CD8-positive, alpha-beta memory T cell (primary cell): Measurements from ENCODE around the gene HSPA4. TPM values are rescaled to one million over a fixed set of nuclear protein-coding genes. Genes with fewer than 3 reads are reported as not detected.
A peak's percentile ranks its signal among the peaks of the same experiment; 100 is the strongest.

Experiments used
- CTCF ChIA-PET: fragments of 350-600 bp; sonication (Branson Sonifier 250); formaldehyde crosslinking; loops from one replicate; lab custom pipeline; 2021; ENCODE audit warnings: antibody characterized with exemption; lab: Charles Lee
- POLR2A ChIA-PET: fragments of 350-600 bp; sonication (Branson Sonifier 250); formaldehyde crosslinking; loops from one replicate; lab custom pipeline; 2021; ENCODE audit warnings: antibody characterized with exemption; lab: Charles Lee
- DNase-seq, 5 donors: peaks; one replicate each; pipeline versions ENCODE4 v3.0.0 to v3.0.0-alpha.2; 2020 to 2022; ENCODE audit warnings: mixed read lengths in 1 of 5
- H3K27ac ChIP-seq: one replicate; pipeline ENCODE4 v1.7.0; 2013; ENCODE audit warnings: low read depth, mild to moderate bottlenecking, low read length, moderate library complexity
- H3K27me3 ChIP-seq: 2 replicates; pipeline ENCODE4 v1.7.0; 2013; ENCODE audit warnings: low read length, mild to moderate bottlenecking; ENCODE audit not compliant: insufficient read depth, poor library complexity, severe bottlenecking
- H3K36me3 ChIP-seq: 2 replicates; pipeline ENCODE4 v1.7.0; 2013; ENCODE audit warnings: mild to moderate bottlenecking, low read length, moderate library complexity; ENCODE audit not compliant: insufficient read depth
- H3K4me1 ChIP-seq: 2 replicates; pipeline ENCODE4 v1.7.0; 2013; ENCODE audit warnings: mild to moderate bottlenecking, low read length, moderate library complexity; ENCODE audit not compliant: insufficient read depth
- H3K4me3 ChIP-seq: 2 replicates; pipeline ENCODE4 v1.7.0; 2013; ENCODE audit warnings: mild to moderate bottlenecking, low read length
- H3K9me3 ChIP-seq: 2 replicates; pipeline ENCODE4 v1.7.0; 2013; ENCODE audit warnings: mild to moderate bottlenecking, low read length
- H3K27ac Mint-ChIP-seq, 8 donors: one replicate each; pipeline ENCODE4 v1.8.0; 2020 to 2021; ENCODE audit warnings: mixed read lengths in 8 of 8, mild to moderate bottlenecking in 6 of 8, inconsistent platforms in 3 of 8, moderate library complexity in 3 of 8
- H3K27me3 Mint-ChIP-seq, 2 donors: one replicate each; pipeline ENCODE4 v1.8.0; 2020 to 2021; ENCODE audit warnings: mixed read lengths in 2 of 2, mild to moderate bottlenecking in 1 of 2, moderate library complexity in 1 of 2
- H3K36me3 Mint-ChIP-seq, 3 donors: one replicate each; pipeline ENCODE4 v1.8.0; 2020 to 2021; ENCODE audit warnings: mixed read lengths in 3 of 3, inconsistent platforms in 1 of 3, mild to moderate bottlenecking in 1 of 3
- H3K4me1 Mint-ChIP-seq, 3 donors: one replicate each; pipeline ENCODE4 v1.8.0; 2020 to 2021; ENCODE audit warnings: mixed read lengths in 3 of 3, inconsistent platforms in 1 of 3, mild to moderate bottlenecking in 1 of 3
- H3K4me3 Mint-ChIP-seq, 7 donors: one replicate each; pipeline ENCODE4 v1.8.0; 2020 to 2021; ENCODE audit warnings: mixed read lengths in 7 of 7, mild to moderate bottlenecking in 6 of 7, moderate library complexity in 4 of 7, inconsistent platforms in 2 of 7
- H3K9me3 Mint-ChIP-seq, 5 donors: one replicate each; pipeline ENCODE4 v1.8.0; 2020 to 2022; ENCODE audit warnings: mixed read lengths in 5 of 5, mild to moderate bottlenecking in 3 of 5, moderate library complexity in 2 of 5, inconsistent platforms in 1 of 5
- polyA plus RNA-seq: library from polyadenylated mRNA; unstranded; fragments of 300-500 nt; fragmentation: Illumina TruSeq; gene quantifications from one replicate; pipeline ENCODE4 v1.2.3, GENCODE V29; 2021
- total RNA-seq, 2 experiments: library from RNA; stranded (reverse); gene quantifications; one replicate each; pipeline ENCODE4 v1.2.3, GENCODE V29; 2021

The HSPA4 gene
- total and polyA plus RNA-seq, 3 experiments from 2014 or later: 39.8 to 244 (median 236) TPM

GRCh38 chr5:133051061-133051541, 712 bp upstream of the HSPA4 start:
- Mint-ChIP-seq H3K36me3 (peaks cover 0 to 25% (median 0%) of the 10 kb centered on the region in 3 donors), H3K27ac (peak overlapping the region; percentile 99 to 100 (median 100)), H3K27me3 (no peaks in the 10 kb centered on the region), H3K4me1 (peaks cover 39 to 61% (median 60%) of the 10 kb centered on the region in 3 donors), H3K4me3 (peak overlapping the region; percentile 96 to 99 (median 98)), H3K9me3 (no peaks in the 10 kb centered on the region)
- Histone ChIP-seq H3K4me1 (peaks cover 22% of the 10 kb centered on the region), H3K27ac (peak overlapping the region; percentile 98), H3K36me3 (no peaks in the 10 kb centered on the region), H3K27me3 (no peaks in the 10 kb centered on the region), H3K4me3 (peak overlapping the region; percentile 76), H3K9me3 (no peaks in the 10 kb centered on the region)
- DNase-seq: no peak
- POLR2A ChIA-PET: interaction anchor here (0.6 to 2.1 kb wide), 8 partner anchors 21 to 773 kb away, joined by 3 to 50 read pairs (median 7); partner anchors contain the start of genes AFF4, GDF9, UQCRQ and ZCCHC10
- CTCF ChIA-PET: interaction anchor here (1.2 kb wide), 1 partner anchor 88 kb away, joined by 6 read pairs; the partner anchor contains the start of gene AFF4

- Mint-ChIP-seq H3K27me3 (no peaks in the 10 kb centered on the region), H3K27ac (peak overlapping the region; percentile 99 to 100 (median 100)), H3K4me1 (peaks cover 50 to 76% (median 73%) of the 10 kb centered on the region in 3 donors), H3K9me3 (no peaks in the 10 kb centered on the region), H3K36me3 (peaks cover 0 to 25% (median 0%) of the 10 kb centered on the region in 3 donors), H3K4me3 (peak overlapping the region; percentile 96 to 99 (median 98))
- peaks cover 29% of the 10 kb centered on the region for H3K4me1 ChIP-seq
- DNase-seq: peak in 4 of 5 donors; percentile 20 to 62 (median 41)
- CTCF ChIA-PET: no interaction called here
- no peaks in the 10 kb centered on the region for H3K9me3 ChIP-seq
- no peaks in the 10 kb centered on the region for H3K27me3 ChIP-seq
- H3K36me3 ChIP-seq: no peaks in the 10 kb centered on the region
- peak overlapping the region; percentile 76 for H3K4me3 ChIP-seq
- POLR2A ChIA-PET: interaction anchor here (0.5 to 2.1 kb wide), 8 partner anchors 23 to 1501 kb away, joined by 3 to 50 read pairs (median 7); partner anchors contain the start of genes AFF4, GDF9, UQCRQ and ZCCHC10
- H3K27ac ChIP-seq: peak overlapping the region; percentile 98
Observed at GRCh38 chr5:133052317-133053175, 733 bp downstream of the HSPA4 start.

GRCh38 chr5:133053448-133053847, 1.6 kb downstream of the HSPA4 start:
- H3K27ac Mint-ChIP-seq: peak overlapping the region in 6 of 8 donors; percentile 22 to 100 (median 100)
- POLR2A ChIA-PET: no interaction called here
- H3K36me3 ChIP-seq: no peaks in the 10 kb centered on the region

GRCh38 chr5:133054697-133055471, 3.1 kb downstream of the HSPA4 start:
- Histone ChIP-seq H3K36me3 (no peaks in the 10 kb centered on the region), H3K9me3 (no peaks in the 10 kb centered on the region), H3K4me3 (no peak overlapping the region), H3K27me3 (no peaks in the 10 kb centered on the region), H3K4me1 (peaks cover 36% of the 10 kb centered on the region), H3K27ac (no peak overlapping the region)
- Mint-ChIP-seq H3K4me1 (peaks cover 58 to 86% (median 79%) of the 10 kb centered on the region in 3 donors), H3K9me3 (no peaks in the 10 kb centered on the region), H3K4me3 (peak overlapping the region in 5 of 7 donors; percentile 18 to 98 (median 50)), H3K36me3 (peaks cover 0 to 25% (median 0%) of the 10 kb centered on the region in 3 donors), H3K27me3 (no peaks in the 10 kb centered on the region), H3K27ac (peak overlapping the region in 4 of 8 donors; percentile 23 to 75 (median 60))
- DNase-seq: no peak
- ChIA-PET CTCF (no interaction called here), POLR2A (interaction anchor here (0.7 kb wide), 1 partner anchor 1832 kb away, joined by 5 read pairs; no protein-coding TSS in a partner anchor)

More at GRCh38 chr5:133053448-133053847, 1.6 kb downstream of the HSPA4 start:
- no peak overlapping the region for H3K27ac ChIP-seq
- peaks cover 33% of the 10 kb centered on the region for H3K4me1 ChIP-seq
- no peak for DNase-seq
- Mint-ChIP-seq H3K9me3 (no peaks in the 10 kb centered on the region), H3K27me3 (no peaks in the 10 kb centered on the region), H3K4me1 (peaks cover 56 to 85% (median 79%) of the 10 kb centered on the region in 3 donors), H3K36me3 (peaks cover 0 to 25% (median 0%) of the 10 kb centered on the region in 3 donors), H3K4me3 (peak overlapping the region; percentile 96 to 99 (median 98))
- no peaks in the 10 kb centered on the region for H3K9me3 ChIP-seq
- CTCF ChIA-PET: no interaction called here
- H3K27me3 ChIP-seq: no peaks in the 10 kb centered on the region
- peak overlapping the region; percentile 76 for H3K4me3 ChIP-seq

- H3K4me1 ChIP-seq: peaks cover 32% of the 10 kb centered on the region
- peaks cover 54 to 85% (median 79%) of the 10 kb centered on the region in 3 donors for H3K4me1 Mint-ChIP-seq
- H3K9me3 ChIP-seq: no peaks in the 10 kb centered on the region
- peaks cover 0 to 16% (median 0%) of the 10 kb centered on the region in 3 donors for H3K36me3 Mint-ChIP-seq
- no peaks in the 10 kb centered on the region for H3K36me3 ChIP-seq
- H3K4me3 Mint-ChIP-seq: peak overlapping the region in 1 of 7 donors; percentile 15
- no peak for DNase-seq
- H3K27ac Mint-ChIP-seq: peak overlapping the region in 1 of 8 donors; percentile 61
- H3K4me3 ChIP-seq: no peak overlapping the region
- POLR2A ChIA-PET: no interaction called here
- no peaks in the 10 kb centered on the region for H3K9me3 Mint-ChIP-seq
- CTCF ChIA-PET: no interaction called here
- no peaks in the 10 kb centered on the region for H3K27me3 ChIP-seq
- H3K27ac ChIP-seq: no peak overlapping the region
- H3K27me3 Mint-ChIP-seq: no peaks in the 10 kb centered on the region
Observed at GRCh38 chr5:133056891-133057290, 5.1 kb downstream of the HSPA4 start.

- Histone ChIP-seq H3K9me3 (no peaks in the 10 kb centered on the region), H3K4me3 (no peak overlapping the region), H3K27ac (no peak overlapping the region), H3K27me3 (no peaks in the 10 kb centered on the region), H3K36me3 (no peaks in the 10 kb centered on the region), H3K4me1 (peaks cover 30% of the 10 kb centered on the region)
- Mint-ChIP-seq H3K36me3 (peaks cover 0 to 5% (median 0%) of the 10 kb centered on the region in 3 donors), H3K27me3 (no peaks in the 10 kb centered on the region), H3K4me3 (peak overlapping the region in 1 of 7 donors; percentile 45), H3K27ac (peak overlapping the region in 5 of 8 donors; percentile 4 to 66 (median 40)), H3K9me3 (no peaks in the 10 kb centered on the region), H3K4me1 (peaks cover 53 to 83% (median 71%) of the 10 kb centered on the region in 3 donors)
- CTCF ChIA-PET: no interaction called here
- no peak for DNase-seq
- POLR2A ChIA-PET: interaction anchor here (0.6 kb wide), 1 partner anchor 59 kb away, joined by 3 read pairs; no protein-coding TSS in a partner anchor
Observed at GRCh38 chr5:133059621-133060020, 7.8 kb downstream of the HSPA4 start.

GRCh38 chr5:133062276-133062675, 10.5 kb downstream of the HSPA4 start:
- H3K4me3 ChIP-seq: no peak overlapping the region
- H3K4me1 ChIP-seq: peaks cover 26% of the 10 kb centered on the region
- no peaks in the 10 kb centered on the region for H3K9me3 ChIP-seq
- no peaks in the 10 kb centered on the region for H3K27me3 ChIP-seq
- ChIA-PET CTCF (no interaction called here), POLR2A (interaction anchor here (0.6 kb wide), 1 partner anchor 19 kb away, joined by 5 read pairs; no protein-coding TSS in a partner anchor)
- Mint-ChIP-seq H3K9me3 (no peaks in the 10 kb centered on the region), H3K36me3 (peaks cover 0 to 29% (median 0%) of the 10 kb centered on the region in 3 donors), H3K27ac (peak overlapping the region in 6 of 8 donors; percentile 2 to 76 (median 8)), H3K4me1 (peaks cover 39 to 74% (median 54%) of the 10 kb centered on the region in 3 donors), H3K27me3 (no peaks in the 10 kb centered on the region), H3K4me3 (peak overlapping the region in 1 of 7 donors; percentile 5)
- no peak for DNase-seq
- H3K27ac ChIP-seq: no peak overlapping the region
- H3K36me3 ChIP-seq: no peaks in the 10 kb centered on the region
